ENCODE results near the gene SPATA4. TPM values are rescaled to one million over a fixed set of nuclear protein-coding genes. Genes with fewer than 3 reads are reported as not detected.

Gene SPATA4
- total RNA-seq, 1 experiment from 2014 or later = 0.20 TPM

DNA sequence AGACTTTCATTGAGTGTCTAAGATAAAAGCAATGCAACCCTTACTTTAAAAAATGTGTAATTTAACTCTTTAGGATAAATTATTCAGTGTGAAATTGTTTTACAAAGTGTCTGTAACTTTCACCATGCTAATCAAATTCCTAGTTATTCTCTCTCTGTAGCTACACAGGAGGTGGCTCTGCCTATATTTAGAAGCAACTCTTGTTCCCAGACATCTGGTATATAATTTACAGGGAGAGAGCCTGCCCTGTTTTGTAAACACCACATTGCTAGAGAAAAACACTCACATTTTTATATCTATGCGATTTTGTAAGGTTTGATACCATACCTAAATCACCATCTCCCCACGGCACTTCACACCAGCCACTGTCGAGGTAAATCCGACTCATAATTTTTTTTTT lies 35.5 kb upstream of the SPATA4 start:
- ATAC-seq (no peak), DNase-seq (ENCODE audit: low read depth, low spot score) (no peak)
- RAD21 ChIA-PET (ENCODE audit: low non-redundant PET in 1 of 2, low total read pairs in 2 of 2, uncharacterized antibody in 2 of 2, unreplicated experiment in 2 of 2) = no interaction called here
- H3K4me1 ChIP-seq (ENCODE audit: control insufficient read depth in 1 of 2, insufficient read depth in 2 of 2, low read length in 2 of 2) = no peaks in the 10 kb centered on the region
- BruUV-seq (replicated peaks) = no TSS peak
- POLR2A ChIA-PET = no interaction called here
- intact Hi-C loops (cut with micrococcal nuclease) = no loop called here
- no peaks in the 10 kb centered on the region for H3K36me3 ChIP-seq (ENCODE audit: control insufficient read depth in 1 of 2, insufficient read depth in 2 of 2, low read length in 2 of 2)
- no peaks in the 10 kb centered on the region for H3K9me2 ChIP-seq (ENCODE audit: insufficient read depth)
- H3K4me3 ChIP-seq (replicated peaks in 1 of 2; ENCODE audit: low read depth in 1 of 2, low read length in 2 of 2) = no peak overlapping the region
- H3K9me3 ChIP-seq (ENCODE audit: control insufficient read depth in 1 of 2, insufficient read depth in 1 of 2, low read depth in 1 of 2, low read length in 2 of 2) = no peaks in the 10 kb centered on the region
- no peaks in the 10 kb centered on the region for H3K79me2 ChIP-seq (ENCODE audit: insufficient read depth, low read length)
- CTCF ChIA-PET = no interaction called here
- peak overlapping the region; percentile 23 for H2AFZ ChIP-seq (ENCODE audit: low read depth, low read length, poor library complexity, severe bottlenecking)
- TF ChIP-seq FOSL1 (IDR thresholded peaks at IDR 0.05; ENCODE audit: low read depth) (no peak), EGR1 (IDR thresholded peaks at IDR 0.05; ENCODE audit: low read depth) (no peak), CBX3 (IDR thresholded peaks at IDR 0.05; ENCODE audit: low read depth) (no peak), ZFX (IDR thresholded peaks at IDR 0.05) (no peak)
- TF ChIP-seq, protein P1, sequence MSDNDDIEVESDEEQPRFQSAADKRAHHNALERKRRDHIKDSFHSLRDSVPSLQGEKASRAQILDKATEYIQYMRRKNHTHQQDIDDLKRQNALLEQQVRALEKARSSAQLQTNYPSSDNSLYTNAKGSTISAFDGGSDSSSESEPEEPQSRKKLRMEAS (IDR thresholded peaks at IDR 0.05) = no peak
- no peak overlapping the region for H3K4me2 ChIP-seq (ENCODE audit: low read length)
- no peak overlapping the region for H3K27ac ChIP-seq (ENCODE audit: low read depth, low read length)
- no peaks in the 10 kb centered on the region for H4K20me1 ChIP-seq (ENCODE audit: insufficient read depth)
- no peak overlapping the region for H3K9ac ChIP-seq (ENCODE audit: low read length)
- no peaks in the 10 kb centered on the region for H3K27me3 ChIP-seq (ENCODE audit: insufficient read depth, low read length)

DNA sequence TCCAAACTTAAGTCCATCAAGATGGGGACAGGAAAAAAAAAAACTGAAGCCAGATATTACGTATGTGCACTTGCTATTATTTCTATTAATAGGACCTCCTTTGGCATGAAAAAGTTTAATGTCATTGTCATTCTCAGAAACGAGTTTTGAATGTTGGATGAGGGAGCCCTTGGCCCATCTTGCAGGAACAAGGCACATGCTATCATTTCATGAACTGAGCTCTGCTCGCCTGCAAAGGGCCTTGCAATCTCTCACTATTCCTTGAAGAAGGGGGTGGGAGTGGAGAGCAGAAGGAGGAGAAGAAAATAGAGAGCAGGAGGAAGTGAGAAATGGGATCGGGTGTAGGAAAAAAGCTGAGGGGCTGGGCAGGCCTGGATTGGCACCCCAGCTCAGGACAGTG lies 34.3 kb upstream of the SPATA4 start:
- no peak overlapping the region for H2AFZ ChIP-seq (ENCODE audit: low read depth, low read length, poor library complexity, severe bottlenecking)
- no peak for ATAC-seq
- no peak overlapping the region for H3K4me2 ChIP-seq (ENCODE audit: low read length)
- ChIA-PET CTCF (no interaction called here), POLR2A (no interaction called here), RAD21 (ENCODE audit: low non-redundant PET in 1 of 2, low total read pairs in 2 of 2, uncharacterized antibody in 2 of 2, unreplicated experiment in 2 of 2) (interaction anchor here in 1 of 2 experiments (0.6 kb wide), 1 partner anchor 649 kb away, joined by 3 read pairs; no protein-coding TSS in a partner anchor)
- no peaks in the 10 kb centered on the region for H3K9me2 ChIP-seq (ENCODE audit: insufficient read depth)
- no peaks in the 10 kb centered on the region for H3K9me3 ChIP-seq (ENCODE audit: control insufficient read depth in 1 of 2, insufficient read depth in 1 of 2, low read depth in 1 of 2, low read length in 2 of 2)
- no peaks in the 10 kb centered on the region for H3K79me2 ChIP-seq (ENCODE audit: insufficient read depth, low read length)
- no peak overlapping the region for H3K4me3 ChIP-seq (replicated peaks in 1 of 2; ENCODE audit: low read depth in 1 of 2, low read length in 2 of 2)
- H3K36me3 ChIP-seq (ENCODE audit: control insufficient read depth in 1 of 2, insufficient read depth in 2 of 2, low read length in 2 of 2) = no peaks in the 10 kb centered on the region
- no peak overlapping the region for H3K27ac ChIP-seq (ENCODE audit: low read depth, low read length)
- TF ChIP-seq, protein P2, sequence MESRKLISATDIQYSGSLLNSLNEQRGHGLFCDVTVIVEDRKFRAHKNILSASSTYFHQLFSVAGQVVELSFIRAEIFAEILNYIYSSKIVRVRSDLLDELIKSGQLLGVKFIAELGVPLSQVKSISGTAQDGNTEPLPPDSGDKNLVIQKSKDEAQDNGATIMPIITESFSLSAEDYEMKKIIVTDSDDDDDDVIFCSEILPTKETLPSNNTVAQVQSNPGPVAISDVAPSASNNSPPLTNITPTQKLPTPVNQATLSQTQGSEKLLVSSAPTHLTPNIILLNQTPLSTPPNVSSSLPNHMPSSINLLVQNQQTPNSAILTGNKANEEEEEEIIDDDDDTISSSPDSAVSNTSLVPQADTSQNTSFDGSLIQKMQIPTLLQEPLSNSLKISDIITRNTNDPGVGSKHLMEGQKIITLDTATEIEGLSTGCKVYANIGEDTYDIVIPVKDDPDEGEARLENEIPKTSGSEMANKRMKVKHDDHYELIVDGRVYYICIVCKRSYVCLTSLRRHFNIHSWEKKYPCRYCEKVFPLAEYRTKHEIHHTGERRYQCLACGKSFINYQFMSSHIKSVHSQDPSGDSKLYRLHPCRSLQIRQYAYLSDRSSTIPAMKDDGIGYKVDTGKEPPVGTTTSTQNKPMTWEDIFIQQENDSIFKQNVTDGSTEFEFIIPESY (IDR thresholded peaks at IDR 0.05; ENCODE audit: extremely low read depth, insufficient replicate concordance, low read length) = no peak
- no peak for TF ChIP-seq CEBPB (IDR thresholded peaks at IDR 0.05; ENCODE audit: low read depth)
- TF ChIP-seq SRF (IDR thresholded peaks at IDR 0.05; ENCODE audit: low read depth) = no peak
- no peak for TF ChIP-seq ZFX (IDR thresholded peaks at IDR 0.05)
- TF ChIP-seq SP1 (IDR thresholded peaks at IDR 0.05; ENCODE audit: low read depth) = no peak
- TF ChIP-seq FOSL1 (IDR thresholded peaks at IDR 0.05; ENCODE audit: low read depth) = no peak
- TF ChIP-seq EZH2phosphoT487 (IDR thresholded peaks at IDR 0.05; ENCODE audit: borderline replicate concordance) = no peak
- no peak for TF ChIP-seq CBX3 (IDR thresholded peaks at IDR 0.05; ENCODE audit: low read depth)
- no peak for TF ChIP-seq TCF7L2 (IDR thresholded peaks at IDR 0.05; ENCODE audit: borderline replicate concordance, extremely low read depth, insufficient read depth, insufficient read length)
- no peak for TF ChIP-seq YY1 (IDR thresholded peaks at IDR 0.05; ENCODE audit: extremely low read depth, insufficient replicate concordance, low read depth, low read length)
- TF ChIP-seq POLR2A (IDR thresholded peaks at IDR 0.05; ENCODE audit: borderline replicate concordance, extremely low read depth, insufficient read depth, insufficient read length) = no peak
- H3K9ac ChIP-seq (ENCODE audit: low read length) = no peak overlapping the region
- no peaks in the 10 kb centered on the region for H3K27me3 ChIP-seq (ENCODE audit: insufficient read depth, low read length)
- no TSS peak for BruUV-seq (replicated peaks)
- DNase-seq (ENCODE audit: low read depth, low spot score) = no peak
- no peaks in the 10 kb centered on the region for H3K4me1 ChIP-seq (ENCODE audit: control insufficient read depth in 1 of 2, insufficient read depth in 2 of 2, low read length in 2 of 2)
- intact Hi-C loops (cut with micrococcal nuclease) = no loop called here
- no peaks in the 10 kb centered on the region for H4K20me1 ChIP-seq (ENCODE audit: insufficient read depth)

Measured in HCT116 (cell line).